GM19395 (cell line): ENCODE data around the gene ANKS6.

ENCODE experiments used
- ATAC-seq: cut with Tn5 transposase; IDR thresholded peaks from one replicate; pipeline ENCODE4 v1.9.1; 2021; ENCODE audit warnings: mild to moderate bottlenecking, moderate library complexity; ENCODE audit not compliant: unreplicated experiment

ANKS6 gene

DNA sequence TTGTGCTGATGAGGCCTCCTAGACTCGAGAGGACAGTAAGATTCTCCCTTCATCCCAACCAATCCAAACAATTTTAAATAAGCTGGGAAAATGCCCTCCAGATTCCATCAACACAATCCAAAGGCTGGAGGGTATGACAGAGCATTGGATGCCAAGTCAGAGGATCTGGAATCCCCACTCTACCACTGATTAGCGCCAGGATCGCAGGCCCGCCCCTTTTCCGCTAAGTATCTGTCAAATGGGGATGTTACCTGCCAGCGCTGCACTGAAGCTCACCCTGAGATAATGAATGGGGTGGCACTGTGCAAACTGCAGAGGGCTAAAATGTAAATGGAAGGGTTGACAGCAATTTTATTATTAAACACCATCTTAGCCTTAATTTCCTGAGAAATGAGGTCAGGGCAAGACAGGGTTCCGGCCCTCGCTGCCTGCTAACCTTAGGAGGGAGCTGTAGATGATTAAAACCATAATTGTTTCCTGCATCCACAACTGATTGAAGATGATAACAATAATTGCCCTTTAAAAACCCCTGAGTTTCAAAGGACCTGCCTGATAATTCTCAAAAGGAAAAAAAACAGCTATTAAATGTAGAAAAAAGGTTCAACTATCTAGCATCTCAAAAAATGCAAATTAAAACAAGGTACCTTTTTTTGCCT, 56.0 kb downstream of the ANKS6 start:
- no peak for ATAC-seq

DNA sequence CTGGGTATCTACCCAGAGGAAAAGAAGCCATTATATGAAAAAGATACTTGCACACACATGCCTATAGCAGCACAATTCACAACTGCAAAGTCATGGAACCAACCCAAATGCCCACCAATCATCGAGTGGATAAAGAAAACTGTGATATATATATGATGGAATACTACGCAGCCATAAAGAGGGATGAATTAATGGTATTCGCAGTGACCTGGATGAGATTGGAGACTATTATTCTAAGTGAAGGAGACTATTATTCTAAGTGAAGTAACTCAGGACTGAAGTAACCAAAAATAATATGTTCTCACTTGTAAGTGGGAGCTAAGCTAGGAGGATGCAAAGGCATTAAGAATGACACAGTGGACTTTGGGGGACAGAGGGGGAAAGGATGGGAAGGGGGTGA, 57.6 kb downstream of the ANKS6 start:
- no peak for ATAC-seq

DNA sequence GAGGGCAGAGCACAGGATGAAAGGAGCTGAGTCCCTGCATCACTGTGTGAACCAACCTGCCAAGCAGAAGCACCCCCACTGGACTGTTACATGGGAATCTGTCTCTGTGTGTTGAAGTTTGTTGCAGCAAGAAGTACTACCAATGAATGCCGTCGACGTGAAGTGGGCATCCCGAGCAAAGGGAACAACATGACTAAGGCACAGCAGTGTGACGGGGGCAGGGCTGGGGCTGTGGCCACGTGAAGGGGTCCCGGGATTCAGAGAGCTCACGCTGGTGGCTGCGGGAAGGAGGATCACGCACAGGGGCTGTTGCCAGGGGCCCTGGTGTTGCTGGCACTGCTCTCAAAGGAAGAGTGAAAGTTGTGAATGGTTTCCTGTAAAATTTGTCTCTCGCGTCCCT, 60.1 kb downstream of the ANKS6 start:
- ATAC-seq = no peak

DNA sequence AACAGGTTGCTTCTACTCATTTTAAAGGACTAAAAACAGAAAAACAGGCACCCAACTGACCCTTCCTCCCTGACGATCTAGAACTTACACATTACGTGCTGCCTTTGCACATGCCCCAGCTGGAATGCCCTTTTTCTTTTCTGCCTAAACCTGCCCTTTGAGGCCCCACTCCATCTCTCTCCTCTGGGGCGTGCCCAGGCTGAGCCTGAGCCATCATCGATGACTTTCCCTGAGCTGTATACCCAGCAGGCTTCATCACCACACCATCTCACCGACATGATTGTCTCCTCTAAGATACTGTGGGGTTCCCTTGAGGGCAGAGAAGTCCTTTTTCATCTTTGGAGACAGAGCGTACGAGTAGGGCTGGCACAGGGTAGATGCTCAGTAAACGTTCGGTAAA, 63.6 kb downstream of the ANKS6 start:
- no peak for ATAC-seq

DNA sequence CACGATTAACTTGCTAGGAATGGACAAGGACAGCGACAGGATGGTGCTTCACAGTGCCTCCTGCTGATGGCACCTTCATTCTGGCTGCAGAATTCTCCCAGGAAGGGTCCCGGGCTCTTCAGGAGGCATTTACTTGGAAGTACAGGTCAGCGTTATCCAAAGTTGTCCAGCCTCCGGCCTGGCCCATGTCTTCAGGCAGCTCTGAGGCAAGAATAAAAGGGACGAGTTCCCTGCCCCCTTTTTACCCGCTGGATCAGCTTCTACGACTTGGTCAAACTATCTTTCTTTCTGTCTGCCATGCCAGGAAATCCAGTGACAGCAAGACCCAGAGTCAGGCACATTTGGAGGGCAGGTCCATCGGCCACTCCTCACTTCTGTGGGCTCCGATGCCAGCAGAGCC, 64.3 kb downstream of the ANKS6 start:
- ATAC-seq = no peak

DNA sequence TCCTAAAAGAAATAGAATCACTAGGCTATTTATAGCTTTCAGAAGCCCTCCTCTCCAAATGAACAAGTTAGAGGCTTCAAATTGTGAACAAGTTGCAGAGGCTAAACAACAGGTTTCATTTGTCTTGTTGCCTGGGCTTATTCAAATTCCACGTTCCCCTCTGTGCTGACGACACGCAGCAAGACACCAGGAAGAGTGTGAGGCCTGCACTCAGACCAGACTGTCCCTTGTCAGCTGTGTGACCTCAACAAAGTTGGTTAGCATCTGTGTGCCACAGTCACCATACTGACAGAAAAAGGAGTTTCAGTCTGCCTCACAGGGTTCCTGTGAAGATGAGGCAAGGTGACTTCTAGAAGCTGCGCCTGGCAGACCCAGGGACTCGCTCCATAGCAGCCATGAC, 65.5 kb downstream of the ANKS6 start:
- no peak for ATAC-seq

DNA sequence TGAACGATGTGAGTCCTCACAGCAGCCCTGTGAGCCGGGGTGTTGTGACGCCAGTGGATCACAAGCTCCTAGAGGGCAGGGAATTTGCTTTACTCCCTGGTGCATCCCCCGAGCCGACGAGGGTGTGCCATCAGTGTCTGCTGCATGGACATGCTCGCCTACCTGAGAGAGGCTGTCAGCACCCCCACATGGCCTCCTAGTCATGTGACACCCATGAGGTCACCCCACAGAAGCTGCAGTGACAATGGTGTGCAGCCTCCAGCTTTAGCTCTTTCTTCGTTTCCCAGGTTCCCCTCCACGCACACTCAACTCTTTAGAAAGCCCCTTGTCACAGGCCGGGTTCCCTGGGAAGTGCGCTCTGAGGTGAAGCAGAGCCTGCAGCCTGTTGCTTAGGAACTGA, 67.9 kb downstream of the ANKS6 start:
- no peak for ATAC-seq

DNA sequence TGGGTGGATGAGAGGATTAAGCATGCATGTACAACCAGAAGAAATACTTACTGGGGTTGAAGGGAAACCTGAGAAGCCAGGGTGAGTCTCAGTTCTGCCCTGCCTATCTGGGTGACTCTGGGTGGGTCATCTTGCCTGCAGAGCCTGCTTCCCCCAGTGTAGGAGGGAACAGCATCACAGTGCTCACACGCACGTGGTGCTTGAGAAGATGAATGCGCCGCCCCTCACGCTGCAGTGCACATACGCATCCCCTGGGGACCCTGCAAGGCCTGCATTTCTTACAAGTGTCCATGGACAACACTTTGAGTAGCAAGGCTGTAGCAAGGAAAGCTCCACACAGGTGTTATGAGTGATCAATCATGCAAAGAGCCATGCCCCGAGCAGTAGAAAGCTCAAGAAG, 68.9 kb downstream of the ANKS6 start:
- no peak for ATAC-seq

DNA sequence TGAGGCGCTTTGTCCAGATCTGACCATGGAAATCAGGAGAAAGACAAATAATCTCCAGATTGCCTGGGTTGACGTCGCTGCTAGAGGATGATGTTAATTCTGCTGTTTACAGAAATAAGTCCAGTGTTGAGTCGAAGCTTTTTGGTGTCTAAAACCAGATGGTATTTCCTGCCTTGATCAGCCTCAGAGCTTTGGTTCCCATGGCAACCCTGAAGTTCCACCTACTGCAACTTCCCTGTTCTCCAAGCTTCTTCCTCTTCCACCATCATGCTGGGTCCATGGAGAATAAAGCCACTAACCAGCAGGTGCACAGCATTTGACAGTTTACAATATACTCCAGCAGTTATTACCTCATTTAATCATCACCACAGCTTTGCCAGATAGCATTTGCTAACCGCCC, 69.6 kb downstream of the ANKS6 start:
- ATAC-seq = no peak

DNA sequence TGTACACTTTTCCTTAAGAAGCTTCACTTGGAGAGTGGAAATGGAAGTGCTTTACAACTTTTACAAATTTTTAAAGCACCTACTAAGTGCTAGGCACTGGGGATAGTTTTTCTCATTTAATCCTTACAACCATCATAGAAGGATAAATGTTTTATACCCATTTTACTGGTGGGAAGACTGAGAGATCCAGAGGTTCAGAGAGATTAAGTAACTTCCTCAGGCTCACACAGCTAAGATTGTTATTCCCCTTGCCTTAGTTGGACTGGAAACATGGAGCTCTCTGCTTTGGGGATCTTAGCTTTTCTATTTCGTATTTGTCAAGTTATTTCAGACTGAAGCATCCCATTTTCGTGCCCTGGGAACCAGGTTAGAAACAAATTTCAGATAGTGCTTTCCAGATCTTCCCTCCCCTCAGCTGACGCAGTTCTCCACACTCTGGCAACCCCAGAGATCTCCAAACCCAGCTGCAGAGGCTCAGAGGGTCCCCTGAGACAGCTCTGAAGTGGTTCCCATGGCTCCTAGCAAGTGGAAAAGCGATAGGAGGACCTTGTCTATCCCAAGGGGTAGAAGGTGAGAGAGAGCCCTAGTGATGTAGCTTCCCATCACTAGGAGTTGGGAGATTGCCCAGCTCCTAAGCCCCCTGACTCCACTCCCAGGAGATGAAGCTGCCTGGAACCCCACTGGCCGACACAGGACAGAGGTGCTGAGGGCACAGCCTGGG, 71.4 kb downstream of the ANKS6 start:
- ATAC-seq = no peak

DNA sequence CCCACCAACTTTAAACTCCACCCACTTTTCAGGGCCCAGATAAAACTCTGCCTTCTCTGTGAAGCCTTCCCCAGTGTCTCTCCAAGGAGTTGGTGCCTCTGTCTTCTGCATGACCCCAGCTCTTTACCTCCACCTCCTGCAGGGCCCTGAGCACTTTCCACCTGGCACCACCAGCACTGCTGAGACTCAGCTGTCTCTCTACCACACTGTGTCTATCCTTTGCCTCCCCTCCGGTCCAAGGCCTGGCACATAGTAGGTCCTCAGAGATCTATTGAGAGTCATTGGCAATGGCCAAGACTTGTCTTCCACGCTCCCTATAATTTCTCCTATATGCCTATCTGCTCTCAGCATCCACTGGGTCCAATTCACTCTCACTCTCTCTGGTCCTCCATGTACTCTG, 74.7 kb downstream of the ANKS6 start:
- ATAC-seq = no peak

DNA sequence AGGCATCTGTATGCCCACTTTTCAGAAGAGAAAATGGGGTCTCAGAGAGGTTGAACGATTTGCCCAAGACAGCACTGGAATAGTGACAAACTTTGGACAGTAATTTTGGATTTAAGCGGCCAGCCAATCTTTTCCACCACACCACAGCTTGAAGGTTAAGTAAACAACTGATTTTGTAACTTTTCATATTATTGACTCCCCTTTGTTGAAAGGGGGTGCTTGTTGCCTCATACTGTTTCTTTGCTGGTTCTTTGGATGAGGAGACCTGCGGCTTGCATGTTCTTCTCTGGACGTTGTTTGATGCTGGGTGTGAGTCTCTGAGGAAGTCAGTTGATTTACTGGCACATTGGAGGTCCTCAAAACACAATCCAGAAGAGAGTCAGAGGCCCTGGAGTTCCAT, 76.0 kb downstream of the ANKS6 start:
- ATAC-seq = no peak

DNA sequence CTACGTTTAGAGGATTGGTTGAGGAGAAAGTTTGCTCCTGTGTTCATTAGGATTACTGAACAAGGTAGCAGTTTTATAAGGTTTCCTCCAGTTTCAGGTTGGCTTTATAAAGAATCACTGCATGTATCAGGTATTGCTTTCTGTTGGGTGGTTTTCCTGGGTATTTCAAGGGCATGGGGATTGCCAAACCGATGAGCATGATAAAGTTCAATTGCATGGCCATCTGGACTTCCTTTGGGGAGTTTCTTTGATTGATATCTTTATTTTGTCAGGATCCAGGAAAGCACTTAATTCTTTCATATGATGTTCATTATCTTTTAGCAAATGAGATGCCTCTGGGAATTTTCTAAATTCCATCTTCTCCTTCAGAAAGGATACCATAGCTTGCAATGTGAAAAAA, 77.3 kb downstream of the ANKS6 start:
- no peak for ATAC-seq

DNA sequence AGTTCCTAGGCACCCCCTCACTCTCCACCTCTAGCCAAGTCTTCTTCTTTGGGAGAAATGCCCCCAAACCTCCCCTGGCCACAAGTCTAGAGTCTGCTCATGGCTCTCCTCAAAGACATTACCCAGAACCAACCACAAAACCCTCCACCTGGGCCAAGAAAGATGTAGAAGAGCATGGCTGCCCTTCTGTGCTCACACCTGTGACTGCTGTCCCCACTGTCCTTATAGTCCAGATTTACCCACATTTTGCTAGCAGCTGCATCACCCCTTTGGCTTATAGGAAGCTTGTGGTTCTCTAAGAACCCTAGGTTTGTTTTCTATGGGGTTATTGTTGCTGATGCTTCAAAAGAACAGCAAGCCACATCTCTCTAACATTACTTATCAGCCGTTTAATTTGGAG, 81.5 kb downstream of the ANKS6 start:
- ATAC-seq = no peak

DNA sequence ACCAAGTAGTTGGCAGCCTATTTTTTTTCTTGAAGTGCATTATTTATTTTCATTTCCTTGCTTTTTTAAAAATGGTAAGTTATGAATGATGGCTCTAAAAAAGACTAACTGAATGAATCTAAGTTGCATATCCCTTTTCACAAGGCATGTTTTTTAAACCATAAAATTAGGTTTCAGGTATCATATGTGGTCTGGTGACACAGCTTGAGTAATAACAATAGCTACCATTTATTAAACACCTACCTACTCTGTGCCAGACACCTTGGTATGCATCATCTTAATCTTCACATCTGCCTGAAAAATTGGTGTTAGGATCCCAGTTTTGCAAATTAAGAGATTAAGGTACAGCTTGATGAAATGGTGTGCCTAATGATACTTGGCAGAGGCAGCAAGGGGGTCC, 83.4 kb downstream of the ANKS6 start:
- ATAC-seq = no peak

DNA sequence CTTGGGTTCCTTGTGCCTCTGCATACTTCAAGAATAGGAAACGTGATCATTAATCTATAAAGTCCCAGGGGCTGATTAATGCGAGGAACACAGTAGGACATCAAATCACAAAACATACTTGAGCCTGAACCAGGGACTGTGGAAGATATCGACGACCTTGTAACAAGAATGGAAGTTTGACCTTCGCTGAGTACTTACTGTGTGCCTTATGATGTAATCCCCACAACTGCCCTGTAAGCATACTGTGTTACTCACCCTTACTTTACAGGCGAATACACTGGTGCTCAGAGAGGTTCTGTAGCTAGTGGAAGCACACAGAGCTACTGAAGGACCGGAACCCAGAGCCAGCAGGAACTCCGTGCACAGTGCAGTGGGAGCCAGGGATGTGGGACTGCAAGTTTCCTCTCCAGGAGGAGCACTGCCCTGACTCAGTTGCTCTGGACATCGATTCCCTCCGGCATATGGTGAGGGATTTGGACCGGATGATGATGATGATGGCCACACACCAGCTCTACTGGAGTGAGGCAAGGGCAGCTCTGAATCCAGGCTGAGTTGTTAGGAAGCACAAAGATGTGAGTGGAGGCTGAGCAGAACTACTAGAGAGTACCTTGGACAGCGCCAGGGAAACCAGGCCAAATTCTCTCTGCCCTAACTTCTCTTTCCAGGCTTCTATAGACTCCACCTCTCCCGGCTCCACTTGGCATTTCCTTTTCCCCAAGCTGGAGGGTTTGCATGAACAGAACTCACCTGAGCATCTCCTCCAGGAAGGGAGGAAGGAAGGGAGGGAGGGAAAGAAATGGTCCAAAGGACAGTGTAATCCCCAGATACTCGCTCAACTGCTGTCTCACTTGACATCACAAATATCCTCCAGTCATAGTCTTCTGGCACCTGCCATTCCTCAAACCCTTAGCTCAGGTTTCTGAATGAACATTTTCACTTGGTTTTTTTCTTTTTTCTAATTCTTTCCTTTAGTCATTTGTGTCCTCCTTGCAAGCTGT, 86.1 kb downstream of the ANKS6 start:
- ATAC-seq = no peak

DNA sequence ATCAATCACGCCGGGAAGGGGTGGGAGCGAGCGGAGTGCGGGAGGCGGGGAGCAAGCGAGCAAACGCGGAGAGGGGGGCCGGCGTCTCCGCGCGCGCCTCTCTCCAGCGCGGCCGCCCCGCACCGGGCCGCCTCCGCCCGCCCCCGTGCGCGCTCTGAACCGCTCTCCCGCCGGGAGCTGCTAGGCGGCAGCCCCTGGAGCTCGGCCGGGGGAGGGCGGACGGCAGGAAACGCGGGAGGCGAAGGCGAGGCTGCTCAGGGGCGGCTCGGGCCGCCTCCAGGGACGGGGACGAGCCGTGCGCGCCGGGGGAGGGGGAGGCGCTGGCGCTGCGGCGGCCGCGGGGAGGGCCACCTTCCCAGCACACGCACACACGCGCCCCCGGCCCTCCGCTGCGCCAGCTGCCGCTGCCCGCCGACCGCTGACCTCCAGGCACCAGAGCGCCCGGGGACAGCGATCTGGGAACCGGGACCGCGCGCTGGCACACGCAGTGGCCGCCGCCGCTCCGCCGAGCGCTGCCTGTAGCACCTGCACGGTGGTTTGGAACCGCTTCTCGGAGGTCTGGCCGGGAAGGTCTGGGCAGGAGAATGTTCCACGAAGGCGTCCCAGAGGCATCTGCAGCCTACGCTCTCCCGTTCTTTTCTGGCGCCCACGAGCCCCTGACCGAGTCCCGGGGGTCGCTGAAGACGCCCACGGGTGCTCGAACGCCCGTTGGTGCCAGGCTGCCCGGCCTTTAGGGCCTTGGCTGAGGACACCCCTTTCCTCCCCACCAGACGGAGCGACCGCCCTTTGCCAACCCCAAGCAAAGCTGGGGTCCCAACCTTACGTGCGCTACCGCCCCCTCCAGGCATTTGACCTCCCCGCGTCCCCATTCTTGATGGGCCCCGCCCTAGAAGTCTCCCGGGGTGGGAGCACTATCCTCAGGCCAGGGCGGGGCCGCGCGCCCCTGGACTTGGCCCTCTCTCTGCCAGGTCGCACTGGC, 87.1 kb downstream of the ANKS6 start, which contains the start of gene GABBR2:
Gene GABBR2, minus strand, starts transcription at position 3 of the 979 bp plus-strand sequence. CDS start 198 bp downstream, outside the sequence.
- ATAC-seq = no peak

DNA sequence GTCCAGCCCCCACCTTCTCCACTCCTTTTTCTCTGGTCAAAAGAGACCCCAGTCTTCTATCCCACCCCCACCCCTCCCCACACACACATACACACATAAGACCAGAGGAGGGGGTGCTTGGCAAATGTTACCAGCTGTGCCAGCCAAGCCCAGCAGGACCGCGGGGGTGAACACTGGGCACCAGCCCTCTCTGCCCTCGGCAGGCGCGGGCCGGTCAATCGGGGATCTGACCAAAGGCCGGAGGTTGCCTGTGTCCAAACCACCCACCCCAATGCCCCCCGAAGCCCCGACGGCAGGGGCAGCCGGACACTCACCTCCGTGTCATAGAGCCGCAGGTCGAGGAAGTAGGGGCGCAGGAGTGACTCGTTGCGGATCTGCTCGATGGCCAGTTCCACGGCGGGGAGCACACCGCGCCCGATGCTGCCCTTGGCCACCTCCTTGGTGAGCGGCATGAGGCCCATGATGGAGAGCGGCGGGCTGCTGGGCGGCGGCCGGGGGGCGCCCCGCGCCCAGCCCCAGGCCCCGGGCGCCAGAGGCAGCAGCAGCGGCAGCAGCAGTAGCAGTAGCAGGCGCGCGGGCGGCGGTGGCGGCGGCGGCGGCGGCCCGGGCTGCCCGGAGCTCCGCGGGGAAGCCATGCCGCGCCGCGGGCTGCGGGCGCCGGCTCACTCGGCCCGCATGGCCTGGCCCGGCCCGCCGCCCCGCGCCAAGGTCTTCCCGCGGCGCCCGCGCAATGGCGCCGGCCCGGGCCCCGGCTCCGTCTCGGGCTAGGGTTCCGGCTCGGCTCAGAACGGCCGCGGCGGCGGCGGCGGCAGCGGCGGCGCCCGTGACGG, 88.0 kb downstream of the ANKS6 start:
- ATAC-seq = no peak
